ENCODE data around the gene GJD2.

Gene GJD2

GRCh38 chr15:34772312-34772711, 17.5 kb upstream of the GJD2 start:
- no peak for DNase-seq

GRCh38 chr15:34769711-34770110, 14.9 kb upstream of the GJD2 start:
- DNase-seq: no peak

- no peak for DNase-seq
Observed at GRCh38 chr15:34768530-34768929, 13.7 kb upstream of the GJD2 start.

- DNase-seq: no peak
Observed at GRCh38 chr15:34765741-34766140, 10.9 kb upstream of the GJD2 start.

GRCh38 chr15:34760909-34761308, 6.1 kb upstream of the GJD2 start:
- DNase-seq: no peak

- DNase-seq: no peak
Observed at GRCh38 chr15:34759992-34760391, 5.2 kb upstream of the GJD2 start.

GRCh38 chr15:34759347-34759746, 4.5 kb upstream of the GJD2 start:
- no peak for DNase-seq

GRCh38 chr15:34757262-34757661, 2.5 kb upstream of the GJD2 start:
- DNase-seq: no peak

- DNase-seq: no peak
Observed at GRCh38 chr15:34755419-34755773, 598 bp upstream of the GJD2 start.

- no peak for DNase-seq
Observed at GRCh38 chr15:34754171-34754601, 612 bp downstream of the GJD2 start.

- DNase-seq: no peak
Observed at GRCh38 chr15:34753236-34753894, 1.4 kb downstream of the GJD2 start.

GRCh38 chr15:34749691-34750090, 5.1 kb downstream of the GJD2 start:
- no peak for DNase-seq

GRCh38 chr15:34739346-34739745, 15.5 kb downstream of the GJD2 start:
- DNase-seq: no peak

GRCh38 chr15:34738002-34738401, 16.8 kb downstream of the GJD2 start:
- no peak for DNase-seq

GRCh38 chr15:34737477-34737876, 17.3 kb downstream of the GJD2 start:
- DNase-seq: no peak

GRCh38 chr15:34734303-34734702, 20.5 kb downstream of the GJD2 start:
- DNase-seq: no peak

GRCh38 chr15:34733621-34734020, 21.2 kb downstream of the GJD2 start:
- no peak for DNase-seq

GRCh38 chr15:34732430-34732829, 22.4 kb downstream of the GJD2 start:
- DNase-seq: no peak

- DNase-seq: no peak
Observed at GRCh38 chr15:34730701-34731100, 24.1 kb downstream of the GJD2 start.

- no peak for DNase-seq
Observed at GRCh38 chr15:34729886-34730285, 24.9 kb downstream of the GJD2 start.

GRCh38 chr15:34729056-34729455, 25.7 kb downstream of the GJD2 start:
- no peak for DNase-seq

GRCh38 chr15:34726406-34727100, 28.2 kb downstream of the GJD2 start:
- DNase-seq: no peak

- DNase-seq: no peak
Observed at GRCh38 chr15:34725556-34725955, 29.2 kb downstream of the GJD2 start.

- no peak for DNase-seq
Observed at GRCh38 chr15:34724481-34724880, 30.3 kb downstream of the GJD2 start.

GRCh38 chr15:34722439-34722836, 32.4 kb downstream of the GJD2 start:
- no peak for DNase-seq

Measured in stimulated activated CD4-positive, alpha-beta T cell treated with anti-CD3 and anti-CD28 coated beads, Interleukin-15, amount 100 ng/mL, for 24 hours (primary cell).